ENCODE results near the gene TJAP1.

- TF ChIP-seq CTCF (IDR thresholded peaks at IDR 0.05; ENCODE audit: borderline replicate concordance, extremely low read depth, low read length, poor library complexity, severe bottlenecking) (no peak), EZH2 (IDR thresholded peaks at IDR 0.05; ENCODE audit: borderline replicate concordance, low read depth, low read length, severe bottlenecking) (no peak)
Observed at GRCh38 chr6:43504756-43505593, 27.6 kb downstream of the TJAP1 start.

All from DND-41 (cell line).